Stimulated activated CD4-positive, alpha-beta T cell treated with anti-CD3 and anti-CD28 coated beads, Interleukin-1b, Interleukin-23, amount 100 ng/mL, for 1 hour (primary cell): Measurements from ENCODE around the gene RAB10.

Source experiments
- DNase-seq, 2 donors: peaks; one replicate each; pipeline ENCODE4 v3.0.0-alpha.2; 2020; ENCODE audit warnings: low read depth in 2 of 2

Gene RAB10

GRCh38 chr2:26178746-26179436 is 145.0 kb downstream of the RAB10 start:
- no peak for DNase-seq

DNA sequence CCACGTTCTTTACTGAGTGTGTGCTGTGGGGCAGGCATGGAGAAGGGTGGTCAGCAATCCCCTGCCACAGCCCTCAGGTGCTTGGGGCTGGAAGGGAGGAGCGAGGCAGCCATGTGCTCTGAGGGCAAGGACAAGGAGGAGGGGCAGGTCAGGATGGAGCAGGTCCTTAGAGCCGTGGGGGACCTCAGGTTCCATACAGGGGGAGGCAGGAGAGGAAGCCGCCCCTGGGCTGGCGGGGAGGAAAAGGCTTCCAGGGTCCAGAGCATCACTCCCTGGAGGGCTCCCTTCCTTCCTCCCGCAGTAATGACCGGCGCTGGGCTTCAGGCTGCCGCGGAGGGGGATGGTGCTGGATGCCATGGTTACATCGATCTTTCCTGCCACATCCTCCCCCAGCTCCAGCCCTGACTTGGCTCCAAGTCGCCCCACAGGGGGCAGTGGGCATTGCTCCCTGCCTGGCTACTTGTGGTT is 145.6 kb downstream of the RAB10 start:
- no peak for DNase-seq

- DNase-seq: no peak
These were observed 148.6 kb downstream of the RAB10 start for GRCh38 chr2:26182441-26182840.

GRCh38 chr2:26182887-26183630 is 149.2 kb downstream of the RAB10 start:
- DNase-seq: no peak

- DNase-seq: no peak
These were observed 150.2 kb downstream of the RAB10 start for GRCh38 chr2:26184121-26184520.

GRCh38 chr2:26184555-26185303 is 150.8 kb downstream of the RAB10 start:
- peak; percentile 68 to 69 for DNase-seq

- no peak for DNase-seq
These were observed 151.5 kb downstream of the RAB10 start for GRCh38 chr2:26185304-26185928.

DNA sequence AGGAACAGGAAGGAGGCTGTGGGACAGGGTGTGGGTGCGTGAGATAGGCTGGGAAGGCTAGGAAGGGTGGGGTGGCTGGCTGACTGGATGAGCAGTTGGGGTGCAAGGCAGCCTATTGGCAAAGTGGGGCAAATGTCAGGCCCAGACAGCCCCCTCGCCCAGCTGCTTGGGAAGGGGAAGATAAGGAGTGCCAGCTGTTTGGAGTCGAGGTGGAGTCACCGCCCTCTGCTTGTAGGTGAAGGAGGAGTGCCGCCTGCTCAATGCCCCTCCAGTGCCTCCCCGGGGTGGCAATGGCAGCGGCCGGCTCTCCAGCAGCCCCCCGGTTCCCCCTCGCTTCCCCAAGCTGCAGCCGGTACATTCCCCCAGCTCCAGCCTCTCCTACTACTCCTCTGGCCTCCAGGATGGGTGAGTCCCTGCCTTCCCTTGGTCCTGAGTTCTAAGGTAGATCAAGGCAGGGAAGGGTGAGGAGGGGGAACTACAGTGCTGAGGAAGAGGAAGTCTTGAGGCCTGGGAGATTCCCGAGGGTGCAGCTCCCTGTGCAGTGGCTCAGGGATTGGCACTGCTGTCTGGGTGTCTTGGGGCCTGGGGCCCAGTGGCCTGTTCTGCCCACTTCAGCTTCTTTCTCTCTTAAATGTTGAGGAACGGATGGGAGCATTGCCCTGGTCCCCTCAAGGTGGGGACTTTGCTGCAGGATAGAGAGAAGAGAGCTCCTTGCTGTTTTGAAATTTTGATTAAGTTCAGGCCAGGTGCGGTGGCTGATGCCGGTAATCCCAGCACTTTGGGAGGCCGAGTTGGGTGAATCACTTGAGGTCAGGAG is 152.3 kb downstream of the RAB10 start:
- DNase-seq: no peak
